ENCODE results near the gene COL17A1. TPM values are rescaled to one million over a fixed set of nuclear protein-coding genes. Genes with fewer than 3 reads are reported as not detected.

The COL17A1 gene
- total RNA-seq, 2 donors from 2014 or later = 1.1 to 2.3 TPM

- Histone ChIP-seq H3K36me3 (ENCODE audit: control insufficient read depth, insufficient read depth, low read length) (no peaks in the 10 kb centered on the region), H3K4me1 (ENCODE audit: control insufficient read depth, insufficient read depth, low read length) (no peaks in the 10 kb centered on the region), H3K4me3 (ENCODE audit: low read length) (no peak overlapping the region), H3K27ac (ENCODE audit: low read depth, low read length) (no peak overlapping the region), H3K9ac (ENCODE audit: extremely low read depth, low read length, poor library complexity, severe bottlenecking) (no peak overlapping the region), H3K27me3 (ENCODE audit: control insufficient read depth, insufficient read depth, low read length, poor library complexity, severe bottlenecking) (no peaks in the 10 kb centered on the region), H3K9me3 (ENCODE audit: control insufficient read depth, low read length) (no peaks in the 10 kb centered on the region)
- Mint-ChIP-seq H3K4me3 (no peak overlapping the region), H3K36me3 (ENCODE audit: low read depth) (no peaks in the 10 kb centered on the region), H3K9me3 (no peaks in the 10 kb centered on the region), H3K27me3 (ENCODE audit: insufficient read depth) (no peaks in the 10 kb centered on the region), H3K27ac (no peak overlapping the region), H3K4me1 (peaks cover 28% of the 10 kb centered on the region)
- TF ChIP-seq CTCF (conservative IDR thresholded peaks at IDR 0.05) = no peak
- 88 to 94% methylated on average over 3 of the region's 3 CpGs for WGBS, 2 experiments (ENCODE audit: insufficient coverage in 1 of 2, insufficient read length in 1 of 2)
- no peak for DNase-seq
Observed at GRCh38 chr10:104119996-104120395, 34.3 kb upstream of the COL17A1 start.

- H3K36me3 Mint-ChIP-seq (ENCODE audit: low read depth) = no peaks in the 10 kb centered on the region
- no peaks in the 10 kb centered on the region for H3K36me3 ChIP-seq (ENCODE audit: control insufficient read depth, insufficient read depth, low read length)
Observed at GRCh38 chr10:104117839-104118323, 32.2 kb upstream of the COL17A1 start.

GRCh38 chr10:104113376-104113956 is 27.8 kb upstream of the COL17A1 start:
- no peaks in the 10 kb centered on the region for H3K9me3 Mint-ChIP-seq
- H3K4me3 Mint-ChIP-seq = no peak overlapping the region
- H3K27me3 Mint-ChIP-seq (ENCODE audit: insufficient read depth) = no peaks in the 10 kb centered on the region
- no peak overlapping the region for H3K9ac ChIP-seq (ENCODE audit: extremely low read depth, low read length, poor library complexity, severe bottlenecking)
- H3K36me3 Mint-ChIP-seq (ENCODE audit: low read depth) = no peaks in the 10 kb centered on the region
- TF ChIP-seq CTCF (conservative IDR thresholded peaks at IDR 0.05) = no peak
- no peak overlapping the region for H3K27ac ChIP-seq (ENCODE audit: low read depth, low read length)
- H3K27me3 ChIP-seq (ENCODE audit: control insufficient read depth, insufficient read depth, low read length, poor library complexity, severe bottlenecking) = no peaks in the 10 kb centered on the region
- H3K36me3 ChIP-seq (ENCODE audit: control insufficient read depth, insufficient read depth, low read length) = no peaks in the 10 kb centered on the region
- no peaks in the 10 kb centered on the region for H3K4me1 Mint-ChIP-seq
- no peak overlapping the region for H3K4me3 ChIP-seq (ENCODE audit: low read length)
- no peak overlapping the region for H3K27ac Mint-ChIP-seq
- 94 to 100% methylated on average over 1 of the region's 1 CpG for WGBS, 2 experiments (ENCODE audit: insufficient coverage in 1 of 2, insufficient read length in 1 of 2)
- no peak for DNase-seq
- no peaks in the 10 kb centered on the region for H3K9me3 ChIP-seq (ENCODE audit: control insufficient read depth, low read length)
- no peaks in the 10 kb centered on the region for H3K4me1 ChIP-seq (ENCODE audit: control insufficient read depth, insufficient read depth, low read length)

More at GRCh38 chr10:104117839-104118323, 32.2 kb upstream of the COL17A1 start:
- no peak for DNase-seq
- Histone ChIP-seq H3K4me3 (ENCODE audit: low read length) (no peak overlapping the region), H3K9ac (ENCODE audit: extremely low read depth, low read length, poor library complexity, severe bottlenecking) (no peak overlapping the region), H3K27me3 (ENCODE audit: control insufficient read depth, insufficient read depth, low read length, poor library complexity, severe bottlenecking) (no peaks in the 10 kb centered on the region), H3K9me3 (ENCODE audit: control insufficient read depth, low read length) (no peaks in the 10 kb centered on the region), H3K4me1 (ENCODE audit: control insufficient read depth, insufficient read depth, low read length) (no peaks in the 10 kb centered on the region), H3K27ac (ENCODE audit: low read depth, low read length) (no peak overlapping the region)
- no peaks in the 10 kb centered on the region for H3K27me3 Mint-ChIP-seq (ENCODE audit: insufficient read depth)
- 92 to 100% methylated on average over 1 to 4 of the region's 4 CpGs for WGBS, 2 experiments (ENCODE audit: insufficient coverage in 1 of 2, insufficient read length in 1 of 2)
- no peak overlapping the region for H3K27ac Mint-ChIP-seq
- H3K4me3 Mint-ChIP-seq = no peak overlapping the region
- no peak for TF ChIP-seq CTCF (conservative IDR thresholded peaks at IDR 0.05)
- H3K9me3 Mint-ChIP-seq = no peaks in the 10 kb centered on the region
- peaks cover 18% of the 10 kb centered on the region for H3K4me1 Mint-ChIP-seq

Measured in endodermal cell (in vitro differentiated cells).